Measurements from ENCODE around the gene SESTD1.

DNA sequence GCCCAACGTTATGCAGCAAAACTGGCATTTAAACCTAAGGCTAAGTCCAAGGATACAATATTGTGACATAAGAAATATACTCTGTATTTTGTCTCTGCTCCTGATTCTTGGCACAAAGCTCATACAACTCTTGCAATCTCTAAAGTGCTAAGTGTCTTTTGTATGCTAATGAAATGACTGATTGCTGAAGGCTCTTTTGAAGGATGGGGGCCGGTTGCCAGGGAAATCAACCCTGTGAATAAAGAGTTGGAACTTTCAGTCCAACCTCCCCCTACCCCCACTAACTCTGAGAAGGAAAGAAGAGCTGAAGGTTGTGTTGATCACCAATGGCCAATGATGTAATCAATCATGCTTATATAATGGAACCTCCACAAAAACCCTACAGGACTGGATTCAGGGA lies 40.3 kb downstream of the SESTD1 start:
- TF ChIP-seq, protein P1, sequence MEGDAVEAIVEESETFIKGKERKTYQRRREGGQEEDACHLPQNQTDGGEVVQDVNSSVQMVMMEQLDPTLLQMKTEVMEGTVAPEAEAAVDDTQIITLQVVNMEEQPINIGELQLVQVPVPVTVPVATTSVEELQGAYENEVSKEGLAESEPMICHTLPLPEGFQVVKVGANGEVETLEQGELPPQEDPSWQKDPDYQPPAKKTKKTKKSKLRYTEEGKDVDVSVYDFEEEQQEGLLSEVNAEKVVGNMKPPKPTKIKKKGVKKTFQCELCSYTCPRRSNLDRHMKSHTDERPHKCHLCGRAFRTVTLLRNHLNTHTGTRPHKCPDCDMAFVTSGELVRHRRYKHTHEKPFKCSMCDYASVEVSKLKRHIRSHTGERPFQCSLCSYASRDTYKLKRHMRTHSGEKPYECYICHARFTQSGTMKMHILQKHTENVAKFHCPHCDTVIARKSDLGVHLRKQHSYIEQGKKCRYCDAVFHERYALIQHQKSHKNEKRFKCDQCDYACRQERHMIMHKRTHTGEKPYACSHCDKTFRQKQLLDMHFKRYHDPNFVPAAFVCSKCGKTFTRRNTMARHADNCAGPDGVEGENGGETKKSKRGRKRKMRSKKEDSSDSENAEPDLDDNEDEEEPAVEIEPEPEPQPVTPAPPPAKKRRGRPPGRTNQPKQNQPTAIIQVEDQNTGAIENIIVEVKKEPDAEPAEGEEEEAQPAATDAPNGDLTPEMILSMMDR (IDR thresholded peaks at IDR 0.05; ENCODE audit: control extremely low read depth in 1 of 3, insufficient read depth in 1 of 3, low read depth in 1 of 3, low read length in 3 of 3): no peak
- no peak for TF ChIP-seq ZNF274 (IDR thresholded peaks at IDR 0.05; ENCODE audit: borderline replicate concordance, extremely low read depth, low read length)
